Right lobe of liver (tissue), 4 donors: ENCODE results near the gene MYO7A.

Experiments used
- CTCF ChIP-seq, 4 donors: fragments of 200-600 bp in 3 of 4; fragments of 450-650 bp in 1 of 4; IDR thresholded peaks; one replicate each; pipeline versions ENCODE4 v1.5.1 to v1.8.0; 2016 to 2022; ENCODE audit warnings: antibody characterized with exemption in 4 of 4, mild to moderate bottlenecking in 2 of 4
- POLR2A ChIP-seq: fragments of 450-650 bp; IDR thresholded peaks from one replicate; pipeline ENCODE4 v1.6.1; 2017; ENCODE audit warnings: antibody characterized with exemption, mild to moderate bottlenecking
- donor health status: DM: no; HTN: no; CAD: no.
- donor health status: DM: no; HTN: no; CAD: no.
- donor health status: DM: no; HTN: yes; CAD: no.

- TF ChIP-seq CTCF (IDR thresholded peaks at IDR 0.05) (no peak), POLR2A (no peak)
Observed at GRCh38 chr11:77199137-77199745, 71.2 kb downstream of the MYO7A start.
